Gastroesophageal sphincter (tissue), 3 donors: ENCODE results near the gene HSD3B1.

ENCODE experiments used
- CTCF ChIP-seq, 4 experiments: fragments of 200-600 bp in 2 of 4; fragments of 450-650 bp in 2 of 4; sonication (generic) in 1 of 4; IDR thresholded peaks; one replicate each; pipeline ENCODE4 v1.5.1; 2017 to 2019; ENCODE audit warnings: antibody characterized with exemption in 4 of 4, mild to moderate bottlenecking in 2 of 4, moderate library complexity in 2 of 4
- POLR2A ChIP-seq, 2 donors: fragments of 450-650 bp; IDR thresholded peaks; one replicate each; pipeline ENCODE4 v1.6.1; 2017; ENCODE audit warnings: antibody characterized with exemption in 2 of 2, mild to moderate bottlenecking in 2 of 2, moderate library complexity in 1 of 2
- POLR2AphosphoS5 ChIP-seq: sonication (generic); formaldehyde crosslinking; IDR thresholded peaks from one replicate; pipeline ENCODE4 v1.6.1; 2017; ENCODE audit warnings: antibody characterized with exemption

GRCh38 chr1:119516247-119516646, 9.2 kb downstream of the HSD3B1 start:
- TF ChIP-seq CTCF (IDR thresholded peaks at IDR 0.05) (no peak), POLR2A (IDR thresholded peaks at IDR 0.05) (no peak), POLR2AphosphoS5 (no peak)
